MM.1S (cell line): Measurements from ENCODE around the gene PLA2G2F.

Experiments
- CTCF ChIP-seq: fragments of 300-600 bp; sonication (generic); IDR thresholded peaks from 2 replicates; pipeline ENCODE4 v1.5.1; 2016; ENCODE audit warnings: antibody characterized with exemption, low read length, mixed read lengths
- EZH2 ChIP-seq: fragments of 300-600 bp; sonication (generic); optimal IDR thresholded peaks from 2 replicates; pipeline ENCODE3; 2017; ENCODE audit warnings: low read depth, mild to moderate bottlenecking, antibody characterized with exemption, low read length, mixed read lengths

GRCh38 chr1:20164694-20165202, 25.6 kb downstream of the PLA2G2F start:
- TF ChIP-seq CTCF (no peak), EZH2 (no peak)
